Activated CD4-positive, alpha-beta T cell treated with anti-CD3 and anti-CD28 coated beads for 4 hours (primary cell): ENCODE data around the gene ADARB1.
A peak's percentile ranks its signal among the peaks of the same experiment; 100 is the strongest.

Source experiments
- DNase-seq, 2 donors: peaks; one replicate each; pipeline ENCODE4 v3.0.0-alpha.2; 2020

Gene ADARB1

GRCh38 chr21:45055861-45056260 lies 18.5 kb upstream of the ADARB1 start:
- DNase-seq, result no peak

- DNase-seq, result no peak
These were observed 18.0 kb upstream of the ADARB1 start for GRCh38 chr21:45056296-45056904.

GRCh38 chr21:45056917-45057560 lies 17.3 kb upstream of the ADARB1 start:
- DNase-seq, result no peak

GRCh38 chr21:45057886-45058285 lies 16.5 kb upstream of the ADARB1 start:
- DNase-seq, result no peak

GRCh38 chr21:45059121-45059520 lies 15.3 kb upstream of the ADARB1 start:
- no peak for DNase-seq

- DNase-seq, result no peak
These were observed 14.3 kb upstream of the ADARB1 start for GRCh38 chr21:45060089-45060488.

GRCh38 chr21:45060675-45061311 lies 13.6 kb upstream of the ADARB1 start:
- no peak for DNase-seq

- DNase-seq, result no peak
These were observed 10.3 kb upstream of the ADARB1 start for GRCh38 chr21:45064091-45064490.

GRCh38 chr21:45064618-45065399 lies 9.6 kb upstream of the ADARB1 start:
- DNase-seq, result no peak

GRCh38 chr21:45067462-45068285 lies 6.7 kb upstream of the ADARB1 start:
- no peak for DNase-seq

GRCh38 chr21:45069085-45069484 lies 5.3 kb upstream of the ADARB1 start:
- DNase-seq, result no peak

- DNase-seq, result no peak
These were observed 4.7 kb upstream of the ADARB1 start for GRCh38 chr21:45069711-45070110.

GRCh38 chr21:45071078-45071873 lies 3.1 kb upstream of the ADARB1 start:
- DNase-seq, result no peak

GRCh38 chr21:45071874-45072737 lies 2.3 kb upstream of the ADARB1 start:
- no peak for DNase-seq

GRCh38 chr21:45072738-45073300 lies 1.6 kb upstream of the ADARB1 start:
- DNase-seq, result no peak

- no peak for DNase-seq
These were observed 906 bp upstream of the ADARB1 start for GRCh38 chr21:45073301-45074047.

GRCh38 chr21:45074818-45075595 lies 627 bp downstream of the ADARB1 start:
- peak; percentile 29 to 33 for DNase-seq

GRCh38 chr21:45075596-45076244 lies 1.3 kb downstream of the ADARB1 start:
- DNase-seq, result no peak
